Lower leg skin (tissue), 4 donors: ENCODE results near the gene CD82. TPM values are rescaled to one million over a fixed set of nuclear protein-coding genes. Genes with fewer than 3 reads are reported as not detected.
"Not testable (repeated sequence)": the region's sequence is repeated elsewhere in the genome, so short reads cannot be mapped to it uniquely, and the experiment has no call there.

Experiments
- DNase-seq, 2 donors: peaks; one replicate each; pipeline ENCODE4 v3.0.0-alpha.2; 2019; ENCODE audit warnings: low spot score in 2 of 2
- H3K4me3 ChIP-seq: fragments of 200-600 bp; sonication (generic); 2 replicates; pipeline ENCODE4 v1.5.1; 2017; ENCODE audit warnings: mild to moderate bottlenecking, low read depth; ENCODE audit not compliant: poor library complexity, severe bottlenecking
- POLR2A ChIP-seq, 2 donors: fragments of 450-650 bp; IDR thresholded peaks; one replicate each; pipeline ENCODE4 v1.6.1; 2016 to 2017; ENCODE audit warnings: antibody characterized with exemption in 2 of 2, mild to moderate bottlenecking in 1 of 2, moderate library complexity in 1 of 2
- WGBS, 2 donors: methylation state at CpG; one replicate each; pipeline ENCODE4 v1.1.5; 2018; 5-methylcytosine and 5-hydroxymethylcytosine counted together
- intact Hi-C: fragments of 100-400 bp; cut with DNase I; formaldehyde crosslinking; loops from one replicate; pipeline ENCODE4 v1.15.0; 2023; ENCODE audit warnings: low total_unique reads
- total RNA-seq, 4 donors: library from RNA; depleted of rRNA; stranded (reverse); fragments of >200 nt; gene quantifications; one replicate each; pipeline ENCODE4 v1.1.0, GENCODE V29; 2016
- TF ChIP-seq, protein P1 (sequence below), 3 donors: fragments of 450-650 bp; IDR thresholded peaks; one replicate each; pipeline ENCODE4 v1.5.1; 2016; ENCODE audit warnings: antibody characterized with exemption in 3 of 3, mild to moderate bottlenecking in 3 of 3, moderate library complexity in 2 of 3

Gene CD82
- total RNA-seq, 4 donors from 2014 or later, result 47.1 to 95.4 (median 76.6) TPM

DNA sequence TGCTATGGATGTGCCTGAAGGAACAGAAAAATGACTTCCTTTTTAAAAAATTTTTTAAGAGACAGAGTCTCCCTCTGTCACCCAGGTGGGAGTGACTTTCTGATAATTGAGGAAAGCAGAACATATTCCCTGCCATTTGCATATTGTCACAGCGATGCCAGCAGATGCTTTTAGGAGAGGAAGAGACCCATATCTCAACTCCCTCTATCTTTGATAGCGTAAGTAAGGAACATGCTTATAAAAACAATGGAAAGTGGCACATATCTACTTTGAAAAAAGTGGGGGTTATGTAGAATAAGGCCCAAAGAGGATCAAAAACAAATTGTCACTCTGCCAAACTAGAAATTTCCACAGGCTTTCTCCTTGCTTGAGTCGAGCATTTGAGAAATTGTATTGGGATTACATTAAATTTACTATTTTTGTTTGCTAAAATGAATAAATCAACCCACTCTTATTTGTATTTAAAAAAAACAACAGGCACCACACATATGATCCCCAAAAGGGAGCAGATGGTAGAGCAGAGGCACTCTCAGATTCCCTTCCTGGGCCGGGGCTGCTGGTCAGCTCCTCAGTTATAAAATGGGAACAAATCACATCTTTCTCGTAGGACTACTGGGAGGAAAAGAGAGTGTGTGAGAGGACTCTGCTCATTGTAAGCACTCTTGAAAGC, 92.5 kb downstream of the CD82 start:
- intact Hi-C loops, result no loop called here
- no peak for DNase-seq
- WGBS, 2 donors, result 84 to 88% methylated on average over 5 of the region's 5 CpGs
- TF ChIP-seq, protein P1, sequence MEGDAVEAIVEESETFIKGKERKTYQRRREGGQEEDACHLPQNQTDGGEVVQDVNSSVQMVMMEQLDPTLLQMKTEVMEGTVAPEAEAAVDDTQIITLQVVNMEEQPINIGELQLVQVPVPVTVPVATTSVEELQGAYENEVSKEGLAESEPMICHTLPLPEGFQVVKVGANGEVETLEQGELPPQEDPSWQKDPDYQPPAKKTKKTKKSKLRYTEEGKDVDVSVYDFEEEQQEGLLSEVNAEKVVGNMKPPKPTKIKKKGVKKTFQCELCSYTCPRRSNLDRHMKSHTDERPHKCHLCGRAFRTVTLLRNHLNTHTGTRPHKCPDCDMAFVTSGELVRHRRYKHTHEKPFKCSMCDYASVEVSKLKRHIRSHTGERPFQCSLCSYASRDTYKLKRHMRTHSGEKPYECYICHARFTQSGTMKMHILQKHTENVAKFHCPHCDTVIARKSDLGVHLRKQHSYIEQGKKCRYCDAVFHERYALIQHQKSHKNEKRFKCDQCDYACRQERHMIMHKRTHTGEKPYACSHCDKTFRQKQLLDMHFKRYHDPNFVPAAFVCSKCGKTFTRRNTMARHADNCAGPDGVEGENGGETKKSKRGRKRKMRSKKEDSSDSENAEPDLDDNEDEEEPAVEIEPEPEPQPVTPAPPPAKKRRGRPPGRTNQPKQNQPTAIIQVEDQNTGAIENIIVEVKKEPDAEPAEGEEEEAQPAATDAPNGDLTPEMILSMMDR (IDR thresholded peaks at IDR 0.05), result no peak
- TF ChIP-seq POLR2A (IDR thresholded peaks at IDR 0.05), result no peak
- H3K4me3 ChIP-seq, result no peak overlapping the region

DNA sequence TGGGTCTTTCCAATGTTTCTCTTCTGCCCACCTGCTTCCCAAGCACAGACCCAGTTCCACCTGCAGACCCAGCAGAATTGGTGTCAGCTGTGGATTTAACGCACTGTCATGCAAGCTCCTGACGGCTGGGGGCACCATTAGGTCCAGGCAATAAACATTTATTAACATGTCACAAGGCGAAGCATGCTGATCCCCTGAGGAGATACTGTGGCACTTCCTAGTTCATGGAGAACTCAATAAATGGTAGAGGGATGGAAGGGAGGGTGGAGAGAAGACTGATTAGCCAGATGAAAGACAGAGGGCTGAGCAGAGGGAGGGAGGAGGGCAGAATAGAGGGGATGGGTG, 93.0 kb downstream of the CD82 start:
- DNase-seq, result no peak
- H3K4me3 ChIP-seq, result no peak overlapping the region
- 30 to 63% methylated on average over 3 of the region's 3 CpGs for WGBS, 2 donors
- intact Hi-C loops, result no loop called here
- TF ChIP-seq, protein P1 (IDR thresholded peaks at IDR 0.05), result no peak
- no peak for TF ChIP-seq POLR2A (IDR thresholded peaks at IDR 0.05)

DNA sequence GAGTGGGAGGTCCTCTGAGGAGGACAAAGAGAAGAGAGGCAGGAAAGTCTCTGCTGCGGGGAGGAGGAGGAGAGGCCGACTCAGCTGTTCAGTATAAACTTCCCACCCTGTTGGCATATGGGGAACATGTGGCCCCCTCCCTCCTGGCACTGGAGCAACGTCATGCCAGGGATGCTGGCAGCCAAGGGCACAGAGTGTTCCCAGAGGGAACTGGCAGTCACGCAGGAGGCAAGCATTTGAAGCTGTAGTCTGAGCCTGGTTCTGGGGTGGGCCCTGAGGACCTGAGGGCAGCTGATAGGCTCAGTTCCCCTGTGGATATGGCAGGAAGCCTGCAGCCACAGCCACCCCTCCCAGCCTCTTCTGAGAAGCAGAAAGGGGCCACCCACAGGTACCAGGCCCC, 94.2 kb downstream of the CD82 start:
- no peak overlapping the region for H3K4me3 ChIP-seq
- no peak for TF ChIP-seq POLR2A (IDR thresholded peaks at IDR 0.05)
- TF ChIP-seq, protein P1 (IDR thresholded peaks at IDR 0.05), result no peak
- intact Hi-C loops, result no loop called here
- 15 to 40% methylated on average over 3 to 4 of the region's 4 CpGs for WGBS, 2 donors
- DNase-seq, result no peak

DNA sequence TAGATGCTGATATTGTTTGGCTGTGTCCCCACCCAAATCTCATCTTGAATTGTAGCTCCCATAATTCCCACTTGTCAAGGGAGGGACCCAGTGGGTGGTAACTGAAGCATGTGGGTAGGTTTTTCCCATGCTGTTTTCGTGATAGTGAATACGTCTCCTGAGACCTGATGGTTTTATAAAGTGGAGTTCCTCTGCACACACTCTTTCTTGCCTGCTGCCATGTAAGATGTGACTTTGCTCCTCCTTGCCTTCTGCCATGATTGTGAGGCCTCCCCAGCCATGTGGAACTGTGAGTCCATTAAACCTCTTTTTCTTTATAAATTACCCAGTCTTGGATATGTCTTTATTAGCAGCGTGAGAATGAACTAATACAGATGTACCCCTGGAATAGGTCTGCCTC, 95.1 kb downstream of the CD82 start:
- intact Hi-C loops, H3K4me3 ChIP-seq: not testable (repeated sequence)
- WGBS, 2 donors, result 80 to 90% methylated on average over 3 of the region's 3 CpGs

DNA sequence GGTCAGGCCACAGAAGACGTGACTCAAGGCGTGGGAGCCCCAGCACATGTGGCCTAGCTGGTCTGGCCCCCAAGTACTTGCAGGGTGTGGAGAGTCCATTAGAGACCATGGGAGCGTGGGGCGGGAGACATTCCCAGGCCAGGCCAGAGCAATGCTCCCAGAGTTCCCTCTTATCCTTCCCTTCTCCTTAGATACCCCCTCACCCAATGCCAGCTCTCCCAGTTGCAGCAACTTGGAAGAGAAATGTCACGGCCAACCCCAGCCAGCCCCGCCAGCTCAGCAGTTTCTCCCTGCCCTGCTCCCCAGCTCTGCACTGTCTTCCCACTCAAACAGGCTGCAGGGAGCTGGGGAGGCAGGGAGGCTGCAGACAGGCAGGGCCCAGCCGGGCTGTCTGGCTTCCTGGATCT, 95.9 kb downstream of the CD82 start:
- TF ChIP-seq POLR2A (IDR thresholded peaks at IDR 0.05), result no peak
- intact Hi-C loops, result no loop called here
- DNase-seq, result no peak
- WGBS, 2 donors, result 61 to 78% methylated on average over 7 of the region's 7 CpGs
- H3K4me3 ChIP-seq, result no peak overlapping the region

More for the DNA sequence above, 95.1 kb downstream of the CD82 start:
- DNase-seq, result not testable (repeated sequence)

Other genes starting within 250 kb of the CD82 start
- gene TSPAN18, start 161.3 kb downstream of the CD82 start, total RNA-seq, result 1 to 10 TPM in 2 of 4 donors, under 1 TPM in 2; 0.95 to 4.5 (median 2.3) TPM